ENCODE results near the gene LDLRAD4.

Gene LDLRAD4

DNA sequence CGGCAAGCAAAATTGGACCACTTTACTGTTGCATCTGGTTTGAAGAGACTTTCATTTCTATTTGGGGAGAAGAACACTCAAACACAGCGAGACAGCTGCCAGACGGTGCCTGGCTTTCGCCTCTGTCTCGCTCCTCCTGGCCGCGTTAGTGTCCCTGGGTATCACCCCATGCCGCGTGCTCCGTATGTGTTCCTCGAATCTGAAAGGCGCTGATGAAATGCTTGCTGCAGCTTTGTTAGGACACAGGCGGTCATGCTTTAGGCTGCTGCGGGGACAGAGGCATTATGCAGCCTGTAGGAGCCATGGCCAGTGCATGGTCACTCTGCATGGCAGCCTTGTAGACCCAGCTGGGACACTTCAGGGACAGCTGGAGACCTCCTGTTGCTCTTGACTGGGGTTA is 53.9 kb downstream of the LDLRAD4 start:
- in situ Hi-C loops (cut with HindIII; ENCODE audit: low sequenced_read_pairs), result no loop called here
- TF ChIP-seq, protein P1, sequence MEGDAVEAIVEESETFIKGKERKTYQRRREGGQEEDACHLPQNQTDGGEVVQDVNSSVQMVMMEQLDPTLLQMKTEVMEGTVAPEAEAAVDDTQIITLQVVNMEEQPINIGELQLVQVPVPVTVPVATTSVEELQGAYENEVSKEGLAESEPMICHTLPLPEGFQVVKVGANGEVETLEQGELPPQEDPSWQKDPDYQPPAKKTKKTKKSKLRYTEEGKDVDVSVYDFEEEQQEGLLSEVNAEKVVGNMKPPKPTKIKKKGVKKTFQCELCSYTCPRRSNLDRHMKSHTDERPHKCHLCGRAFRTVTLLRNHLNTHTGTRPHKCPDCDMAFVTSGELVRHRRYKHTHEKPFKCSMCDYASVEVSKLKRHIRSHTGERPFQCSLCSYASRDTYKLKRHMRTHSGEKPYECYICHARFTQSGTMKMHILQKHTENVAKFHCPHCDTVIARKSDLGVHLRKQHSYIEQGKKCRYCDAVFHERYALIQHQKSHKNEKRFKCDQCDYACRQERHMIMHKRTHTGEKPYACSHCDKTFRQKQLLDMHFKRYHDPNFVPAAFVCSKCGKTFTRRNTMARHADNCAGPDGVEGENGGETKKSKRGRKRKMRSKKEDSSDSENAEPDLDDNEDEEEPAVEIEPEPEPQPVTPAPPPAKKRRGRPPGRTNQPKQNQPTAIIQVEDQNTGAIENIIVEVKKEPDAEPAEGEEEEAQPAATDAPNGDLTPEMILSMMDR (IDR thresholded peaks at IDR 0.05; ENCODE audit: low read depth, low read length, missing control alignments), result no peak
- DNase-seq (ENCODE audit: low read depth), result no peak
- H3K4me3 ChIP-seq (ENCODE audit: low read depth, low read length), result no peak overlapping the region

- TF ChIP-seq, protein P1 (IDR thresholded peaks at IDR 0.05; ENCODE audit: low read depth, low read length, missing control alignments), result no peak
- H3K4me3 ChIP-seq (ENCODE audit: low read depth, low read length), result no peak overlapping the region
- in situ Hi-C loops (cut with HindIII; ENCODE audit: low sequenced_read_pairs), result no loop called here
- no peak for DNase-seq (ENCODE audit: low read depth)
Measured at GRCh38 chr18:13273800-13274199, 55.2 kb downstream of the LDLRAD4 start.

GRCh38 chr18:13275075-13275474 is 56.5 kb downstream of the LDLRAD4 start:
- no peak for DNase-seq (ENCODE audit: low read depth)
- in situ Hi-C loops (cut with HindIII; ENCODE audit: low sequenced_read_pairs), result no loop called here
- TF ChIP-seq, protein P1 (IDR thresholded peaks at IDR 0.05; ENCODE audit: low read depth, low read length, missing control alignments), result no peak
- H3K4me3 ChIP-seq (ENCODE audit: low read depth, low read length), result no peak overlapping the region

- no peak for DNase-seq (ENCODE audit: low read depth)
- no peak overlapping the region for H3K4me3 ChIP-seq (ENCODE audit: low read depth, low read length)
- TF ChIP-seq, protein P1 (IDR thresholded peaks at IDR 0.05; ENCODE audit: low read depth, low read length, missing control alignments), result no peak
- in situ Hi-C loops (cut with HindIII; ENCODE audit: low sequenced_read_pairs), result no loop called here
Measured at GRCh38 chr18:13276530-13277520, 58.3 kb downstream of the LDLRAD4 start.

GRCh38 chr18:13278062-13278630 is 59.6 kb downstream of the LDLRAD4 start:
- TF ChIP-seq, protein P1 (IDR thresholded peaks at IDR 0.05; ENCODE audit: low read depth, low read length, missing control alignments), result no peak
- DNase-seq (ENCODE audit: low read depth), result no peak
- H3K4me3 ChIP-seq (ENCODE audit: low read depth, low read length), result no peak overlapping the region
- in situ Hi-C loops (cut with HindIII; ENCODE audit: low sequenced_read_pairs), result no loop called here

- TF ChIP-seq, protein P1 (IDR thresholded peaks at IDR 0.05; ENCODE audit: low read depth, low read length, missing control alignments), result no peak
- no peak overlapping the region for H3K4me3 ChIP-seq (ENCODE audit: low read depth, low read length)
- DNase-seq (ENCODE audit: low read depth), result no peak
- in situ Hi-C loops (cut with HindIII; ENCODE audit: low sequenced_read_pairs), result no loop called here
Measured at GRCh38 chr18:13279181-13280069, 60.9 kb downstream of the LDLRAD4 start.

Data from astrocyte of the cerebellum (primary cell).